HCT116 (cell line): ENCODE measurements around the gene SF3B6. TPM values are rescaled to one million over a fixed set of nuclear protein-coding genes. Genes with fewer than 3 reads are reported as not detected.
A peak's percentile ranks its signal among the peaks of the same experiment; 100 is the strongest.

ENCODE experiments used
- ATAC-seq: fragments of 200-7000 bp; cut with Tn5 transposase; 2 replicates; pipeline ENCODE4 v1.9.1; 2020; ENCODE audit warnings: mild to moderate bottlenecking, moderate library complexity
- BruUV-seq: library from RNA; stranded (reverse); fragments of 400-500 nt; replicated peaks from 2 replicates; lab custom pipeline; 2021; lab: Mats Ljungman, UMichigan
- CTCF ChIA-PET: fragments of 300-600 bp; sonication (Branson Sonifier 250); formaldehyde crosslinking; loops from one replicate; lab custom pipeline; 2021; ENCODE audit warnings: antibody characterized with exemption; lab: Charles Lee
- POLR2A ChIA-PET: fragments of 300-600, 350-600 bp; sonication (Branson Sonifier 250); formaldehyde crosslinking; loops from one replicate; lab custom pipeline; 2021; ENCODE audit warnings: antibody characterized with exemption; lab: Charles Lee
- RAD21 ChIA-PET, 2 experiments: fragments of 300-600 bp; sonication (Branson Sonifier 250); formaldehyde crosslinking; loops; one replicate each; lab custom pipeline; 2023; ENCODE audit warnings: low total read pairs in 2 of 2; ENCODE audit not compliant: uncharacterized antibody in 2 of 2, unreplicated experiment in 2 of 2, low non-redundant PET in 1 of 2; lab: Charles Lee
- DNase-seq: peaks from one replicate; pipeline ENCODE4 v3.0.0-alpha.2; 2010; ENCODE audit warnings: low read depth, low spot score
- H2AFZ ChIP-seq: fragments of 200-600 bp; shearing (Covaris generic), sonication (generic); 2 replicates; pipeline ENCODE4 v1.6.1; 2017; ENCODE audit warnings: low read depth, mixed run types, mixed read lengths, antibody characterized with exemption, low read length; ENCODE audit not compliant: poor library complexity, severe bottlenecking
- H3K27ac ChIP-seq: 2 replicates; pipeline ENCODE4 v1.5.1; 2012; ENCODE audit warnings: low read depth, low read length
- H3K27me3 ChIP-seq: fragments of 200-600 bp; sonication (generic); 2 replicates; pipeline ENCODE4 v1.6.1; 2016; ENCODE audit warnings: mixed run types, low read length, mixed read lengths; ENCODE audit not compliant: insufficient read depth
- H3K36me3 ChIP-seq, 2 experiments: fragments of 200-500 bp in 1 of 2; fragments of 200-600 bp in 1 of 2; sonication (Bioruptor generic) in 1 of 2; sonication (generic) in 1 of 2; 2 replicates each; pipeline versions ENCODE4 v1.5.1 to v1.6.1; 2014 to 2016; ENCODE audit warnings: low read length in 2 of 2, inconsistent platforms in 1 of 2, mixed read lengths in 1 of 2, mixed run types in 1 of 2; ENCODE audit not compliant: insufficient read depth in 2 of 2, control insufficient read depth in 1 of 2
- H3K4me1 ChIP-seq, 2 experiments: fragments of 200-600 bp in 1 of 2; sonication (generic) in 1 of 2; 2 replicates each; pipeline versions ENCODE4 v1.5.1 to v1.6.1; 2012 to 2017; ENCODE audit warnings: low read length in 2 of 2, inconsistent platforms in 1 of 2, mild to moderate bottlenecking in 1 of 2, mixed read lengths in 1 of 2, mixed run types in 1 of 2, moderate library complexity in 1 of 2; ENCODE audit not compliant: insufficient read depth in 2 of 2, control insufficient read depth in 1 of 2
- H3K4me2 ChIP-seq: fragments of 200-600 bp; sonication (generic); 2 replicates; pipeline ENCODE4 v1.6.1; 2017; ENCODE audit warnings: mixed run types, low read length, mixed read lengths
- H3K4me3 ChIP-seq, 2 experiments: fragments of 200-600 bp in 1 of 2; sonication (generic) in 1 of 2; replicated peaks in 1 of 2; 2 replicates each; pipeline ENCODE4 v1.5.1; 2011 to 2016; ENCODE audit warnings: low read length in 2 of 2, control low read depth in 1 of 2, low read depth in 1 of 2, mild to moderate bottlenecking in 1 of 2, mixed read lengths in 1 of 2, mixed run types in 1 of 2
- H3K79me2 ChIP-seq: fragments of 200-600 bp; sonication (generic); 2 replicates; pipeline ENCODE4 v1.6.1; 2017; ENCODE audit warnings: mild to moderate bottlenecking, mixed run types, low read length, moderate library complexity, mixed read lengths; ENCODE audit not compliant: insufficient read depth
- H3K9ac ChIP-seq: fragments of 200-600 bp; sonication (generic); 2 replicates; pipeline ENCODE4 v1.6.1; 2016; ENCODE audit warnings: low read length, mixed read lengths
- H3K9me2 ChIP-seq: fragments of 200-600 bp; sonication (generic), shearing (Covaris generic); 2 replicates; pipeline ENCODE4 v1.6.1; 2017; ENCODE audit warnings: mixed run types, mild to moderate bottlenecking, moderate library complexity; ENCODE audit not compliant: insufficient read depth
- H3K9me3 ChIP-seq, 2 experiments: fragments of 200-500 bp in 1 of 2; fragments of 200-600 bp in 1 of 2; sonication (Bioruptor generic) in 1 of 2; sonication (generic) in 1 of 2; 2 replicates each; pipeline ENCODE4 v1.6.1; 2014 to 2017; ENCODE audit warnings: low read length in 2 of 2, mixed read lengths in 2 of 2, inconsistent platforms in 1 of 2, low read depth in 1 of 2, mild to moderate bottlenecking in 1 of 2, mixed run types in 1 of 2, moderate library complexity in 1 of 2; ENCODE audit not compliant: control insufficient read depth in 1 of 2, insufficient read depth in 1 of 2
- H4K20me1 ChIP-seq: fragments of 200-600 bp; sonication (generic), shearing (Covaris generic); 2 replicates; pipeline ENCODE4 v1.6.1; 2017; ENCODE audit warnings: mixed run types, mild to moderate bottlenecking, moderate library complexity; ENCODE audit not compliant: insufficient read depth
- CEBPB ChIP-seq: IDR thresholded peaks from 2 replicates; pipeline ENCODE4 v1.6.1; 2012; ENCODE audit warnings: low read depth
- EZH2 ChIP-seq: fragments of 200-600 bp; sonication (generic); IDR thresholded peaks from 2 replicates; pipeline ENCODE4 v1.6.1; 2017; ENCODE audit warnings: antibody characterized with exemption, mixed run types
- EZH2phosphoT487 ChIP-seq: fragments of 200-600 bp; IDR thresholded peaks from 2 replicates; pipeline ENCODE4 v1.6.1; 2018; ENCODE audit warnings: antibody characterized with exemption, borderline replicate concordance
- JUND ChIP-seq: IDR thresholded peaks from 2 replicates; pipeline ENCODE4 v1.6.1; 2012
- POLR2AphosphoS5 ChIP-seq: IDR thresholded peaks from 2 replicates; pipeline ENCODE4 v1.6.1; 2011; ENCODE audit warnings: mild to moderate bottlenecking, low read depth, low read length, moderate library complexity
- RAD21 ChIP-seq: IDR thresholded peaks from 2 replicates; pipeline ENCODE4 v1.6.1; 2012; ENCODE audit warnings: low read depth, mild to moderate bottlenecking
- SIN3A ChIP-seq: IDR thresholded peaks from 2 replicates; pipeline ENCODE4 v1.6.1; 2012; ENCODE audit warnings: low read depth
- ZFX ChIP-seq: fragments of 450-650 bp; IDR thresholded peaks from 2 replicates; pipeline ENCODE4 v1.6.1; 2017
- intact Hi-C: fragments of 100-400 bp; cut with micrococcal nuclease; formaldehyde crosslinking; loops from 2 replicates; pipeline ENCODE4 v1.10.0; 2022
- total RNA-seq: library from RNA; stranded (reverse); gene quantifications from one replicate; pipeline ENCODE4 v1.2.1, GENCODE V29; 2021; ENCODE audit not compliant: unreplicated experiment
- TF ChIP-seq, protein P1 (sequence below): IDR thresholded peaks from 2 replicates; pipeline ENCODE4 v1.6.1; 2012; ENCODE audit warnings: low read depth
- TF ChIP-seq, protein P2 (sequence below): IDR thresholded peaks from 2 replicates; pipeline ENCODE4 v1.6.1; 2012
- TF ChIP-seq, protein P3 (sequence below): IDR thresholded peaks from 2 replicates; pipeline ENCODE4 v1.6.1; 2011; ENCODE audit warnings: mild to moderate bottlenecking, low read length, moderate library complexity; ENCODE audit not compliant: insufficient replicate concordance; ENCODE audit errors: extremely low read depth

The SF3B6 gene
- total RNA-seq, 1 experiment from 2014 or later = 129 TPM

DNA sequence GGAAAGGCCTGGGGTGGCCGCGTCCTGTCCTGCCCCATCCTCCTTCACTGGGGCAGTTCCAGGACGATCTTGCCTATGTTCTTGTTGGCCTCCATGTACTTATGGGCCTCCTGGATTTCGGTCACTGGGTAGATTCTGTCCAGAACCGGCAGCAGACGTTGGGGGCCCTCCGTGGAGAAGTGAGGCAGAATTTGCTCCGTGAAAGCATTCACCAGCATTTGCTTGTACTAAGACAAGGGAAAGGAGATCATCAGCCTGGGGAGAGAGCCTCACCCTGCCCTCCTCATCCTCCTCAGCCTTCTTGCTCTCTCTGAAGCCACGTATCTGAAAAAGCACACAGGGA lies 1.4 kb upstream of the SF3B6 start:
- Histone ChIP-seq H3K36me3 (peaks cover 15% of the 10 kb centered on the region in 2 experiments; a peak in 3 of 4 replicates), H3K4me3 (peak overlapping the region; percentile 64 to 77), H3K27ac (peak overlapping the region; percentile 81), H3K4me2 (peak overlapping the region; percentile 83), H2AFZ (no peak overlapping the region), H3K9me2 (no peaks in the 10 kb centered on the region), H4K20me1 (no peaks in the 10 kb centered on the region), H3K4me1 (peaks cover 4 to 15% of the 10 kb centered on the region in 2 experiments; a peak in 3 of 4 replicates), H3K9me3 (no peaks in the 10 kb centered on the region), H3K79me2 (peaks cover 36% of the 10 kb centered on the region), H3K9ac (peak overlapping the region; percentile 74)
- intact Hi-C loops = loop anchor here (2.0 to 5.0 kb wide), 2 partner anchors 27 to 135 kb away; partner anchors contain the start of gene UBXN2A
- no peak for ATAC-seq
- ChIA-PET CTCF (no interaction called here), RAD21 (no interaction called here), POLR2A (interaction anchor here (1.0 to 1.9 kb wide), 3 partner anchors 11 to 150 kb away, joined by 3 to 26 read pairs (median 10); partner anchors contain the start of gene ATAD2B)
- TF ChIP-seq RAD21 (no peak), EZH2 (no peak), SIN3A (no peak), POLR2AphosphoS5 (no peak), EZH2phosphoT487 (no peak), CEBPB (no peak), JUND (no peak), ZFX (no peak)
- TF ChIP-seq, protein P1, sequence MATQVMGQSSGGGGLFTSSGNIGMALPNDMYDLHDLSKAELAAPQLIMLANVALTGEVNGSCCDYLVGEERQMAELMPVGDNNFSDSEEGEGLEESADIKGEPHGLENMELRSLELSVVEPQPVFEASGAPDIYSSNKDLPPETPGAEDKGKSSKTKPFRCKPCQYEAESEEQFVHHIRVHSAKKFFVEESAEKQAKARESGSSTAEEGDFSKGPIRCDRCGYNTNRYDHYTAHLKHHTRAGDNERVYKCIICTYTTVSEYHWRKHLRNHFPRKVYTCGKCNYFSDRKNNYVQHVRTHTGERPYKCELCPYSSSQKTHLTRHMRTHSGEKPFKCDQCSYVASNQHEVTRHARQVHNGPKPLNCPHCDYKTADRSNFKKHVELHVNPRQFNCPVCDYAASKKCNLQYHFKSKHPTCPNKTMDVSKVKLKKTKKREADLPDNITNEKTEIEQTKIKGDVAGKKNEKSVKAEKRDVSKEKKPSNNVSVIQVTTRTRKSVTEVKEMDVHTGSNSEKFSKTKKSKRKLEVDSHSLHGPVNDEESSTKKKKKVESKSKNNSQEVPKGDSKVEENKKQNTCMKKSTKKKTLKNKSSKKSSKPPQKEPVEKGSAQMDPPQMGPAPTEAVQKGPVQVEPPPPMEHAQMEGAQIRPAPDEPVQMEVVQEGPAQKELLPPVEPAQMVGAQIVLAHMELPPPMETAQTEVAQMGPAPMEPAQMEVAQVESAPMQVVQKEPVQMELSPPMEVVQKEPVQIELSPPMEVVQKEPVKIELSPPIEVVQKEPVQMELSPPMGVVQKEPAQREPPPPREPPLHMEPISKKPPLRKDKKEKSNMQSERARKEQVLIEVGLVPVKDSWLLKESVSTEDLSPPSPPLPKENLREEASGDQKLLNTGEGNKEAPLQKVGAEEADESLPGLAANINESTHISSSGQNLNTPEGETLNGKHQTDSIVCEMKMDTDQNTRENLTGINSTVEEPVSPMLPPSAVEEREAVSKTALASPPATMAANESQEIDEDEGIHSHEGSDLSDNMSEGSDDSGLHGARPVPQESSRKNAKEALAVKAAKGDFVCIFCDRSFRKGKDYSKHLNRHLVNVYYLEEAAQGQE = no peak
- TF ChIP-seq, protein P2, sequence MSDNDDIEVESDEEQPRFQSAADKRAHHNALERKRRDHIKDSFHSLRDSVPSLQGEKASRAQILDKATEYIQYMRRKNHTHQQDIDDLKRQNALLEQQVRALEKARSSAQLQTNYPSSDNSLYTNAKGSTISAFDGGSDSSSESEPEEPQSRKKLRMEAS = no peak
- TF ChIP-seq, protein P3, sequence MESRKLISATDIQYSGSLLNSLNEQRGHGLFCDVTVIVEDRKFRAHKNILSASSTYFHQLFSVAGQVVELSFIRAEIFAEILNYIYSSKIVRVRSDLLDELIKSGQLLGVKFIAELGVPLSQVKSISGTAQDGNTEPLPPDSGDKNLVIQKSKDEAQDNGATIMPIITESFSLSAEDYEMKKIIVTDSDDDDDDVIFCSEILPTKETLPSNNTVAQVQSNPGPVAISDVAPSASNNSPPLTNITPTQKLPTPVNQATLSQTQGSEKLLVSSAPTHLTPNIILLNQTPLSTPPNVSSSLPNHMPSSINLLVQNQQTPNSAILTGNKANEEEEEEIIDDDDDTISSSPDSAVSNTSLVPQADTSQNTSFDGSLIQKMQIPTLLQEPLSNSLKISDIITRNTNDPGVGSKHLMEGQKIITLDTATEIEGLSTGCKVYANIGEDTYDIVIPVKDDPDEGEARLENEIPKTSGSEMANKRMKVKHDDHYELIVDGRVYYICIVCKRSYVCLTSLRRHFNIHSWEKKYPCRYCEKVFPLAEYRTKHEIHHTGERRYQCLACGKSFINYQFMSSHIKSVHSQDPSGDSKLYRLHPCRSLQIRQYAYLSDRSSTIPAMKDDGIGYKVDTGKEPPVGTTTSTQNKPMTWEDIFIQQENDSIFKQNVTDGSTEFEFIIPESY = no peak
- TF ChIP-seq, all 23 proteins: peak for 0
- no TSS peak for BruUV-seq
- no peak for DNase-seq
- H3K27me3 ChIP-seq = no peaks in the 10 kb centered on the region
